Cardiac fibroblast (primary cell): Measurements from ENCODE around the gene SRGAP3.
"Not testable (repeated sequence)": the region's sequence is repeated elsewhere in the genome, so short reads cannot be mapped to it uniquely, and the experiment has no call there.

Source experiments
- DNase-seq, 2 donors: peaks; one replicate each; pipeline versions ENCODE4 v3.0.0 to v3.0.0-alpha.2; 2010; ENCODE audit warnings: low read depth in 2 of 2
- H3K4me3 ChIP-seq, 2 donors: replicated peaks in 1 of 2; 1 replicate in 1 of 2; 2 replicates in 1 of 2; pipeline ENCODE4 v1.5.1; 2011; ENCODE audit warnings: low read depth in 2 of 2, low read length in 2 of 2, mild to moderate bottlenecking in 2 of 2, moderate library complexity in 1 of 2
- CTCF ChIP-seq: IDR thresholded peaks from one replicate; pipeline ENCODE4 v1.5.1; 2011; ENCODE audit warnings: low read depth, mild to moderate bottlenecking, low read length, inconsistent platforms

The SRGAP3 gene

GRCh38 chr3:9249273-9250192, at the start of gene SRGAP3:
TSS of gene SRGAP3 (minus strand) at chr3:9249646. CDS start at chr3:9248951, 695 bp downstream.
- peak within 1 kb of the TSS; percentile 36 to 49 for H3K4me3 ChIP-seq
- peak; percentile 83 to 85 for DNase-seq
- TF ChIP-seq CTCF, result peak; percentile 35

- no peak overlapping the region for H3K4me3 ChIP-seq
- no peak for TF ChIP-seq CTCF
- peak in 1 of 2 donors; percentile 41 for DNase-seq
Observed at GRCh38 chr3:9298236-9298635, 48.8 kb upstream of the SRGAP3 start.

- TF ChIP-seq CTCF, result no peak
- no peak overlapping the region for H3K4me3 ChIP-seq
- DNase-seq, result no peak
Observed at GRCh38 chr3:9296241-9296640, 46.8 kb upstream of the SRGAP3 start.

- TF ChIP-seq CTCF, result no peak
- DNase-seq, result no peak
- no peak overlapping the region for H3K4me3 ChIP-seq
Observed at GRCh38 chr3:9295007-9295406, 45.6 kb upstream of the SRGAP3 start.

GRCh38 chr3:9293953-9294352, 44.5 kb upstream of the SRGAP3 start:
- DNase-seq, H3K4me3 ChIP-seq: not testable (repeated sequence)

- no peak for TF ChIP-seq CTCF
- H3K4me3 ChIP-seq, result no peak overlapping the region
- no peak for DNase-seq
Observed at GRCh38 chr3:9293076-9293475, 43.6 kb upstream of the SRGAP3 start.

- no peak for TF ChIP-seq CTCF
- no peak overlapping the region for H3K4me3 ChIP-seq
- DNase-seq, result no peak
Observed at GRCh38 chr3:9292516-9292915, 43.1 kb upstream of the SRGAP3 start.
